ENCODE data around the gene TMEM17. TPM values are rescaled to one million over a fixed set of nuclear protein-coding genes. Genes with fewer than 3 reads are reported as not detected.
A peak's percentile ranks its signal among the peaks of the same experiment; 100 is the strongest.
"Not testable (repeated sequence)": the region's sequence is repeated elsewhere in the genome, so short reads cannot be mapped to it uniquely, and the experiment has no call there.

Gene TMEM17
- polyA plus RNA-seq, 12 donors: 1.4 to 2.6 (median 2.1) TPM; not detected in 2

DNA sequence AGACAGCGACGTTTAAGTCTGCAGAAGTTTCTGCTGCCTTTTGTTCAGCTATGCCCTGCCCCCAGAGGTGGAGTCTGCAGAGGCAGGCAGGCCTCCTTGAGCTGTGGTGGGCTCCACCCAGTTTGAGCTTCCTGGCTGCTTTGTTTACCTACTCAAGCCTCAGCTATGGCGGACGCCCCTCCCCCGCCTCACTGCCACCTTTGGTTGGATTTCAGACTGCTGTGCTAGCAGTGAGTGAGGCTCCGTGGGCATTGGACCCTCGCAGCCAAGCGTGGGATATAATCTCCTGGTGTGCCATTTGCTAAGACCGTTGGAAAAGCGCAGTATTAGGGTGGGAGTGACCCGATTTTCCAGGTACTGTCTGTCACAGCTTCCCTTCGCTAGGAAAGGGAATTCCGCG lies 15.1 kb upstream of the TMEM17 start:
- DNase-seq: not testable (repeated sequence)

- DNase-seq: no peak
Measured at GRCh38 chr2:62512384-62512783, 6.4 kb upstream of the TMEM17 start.

DNA sequence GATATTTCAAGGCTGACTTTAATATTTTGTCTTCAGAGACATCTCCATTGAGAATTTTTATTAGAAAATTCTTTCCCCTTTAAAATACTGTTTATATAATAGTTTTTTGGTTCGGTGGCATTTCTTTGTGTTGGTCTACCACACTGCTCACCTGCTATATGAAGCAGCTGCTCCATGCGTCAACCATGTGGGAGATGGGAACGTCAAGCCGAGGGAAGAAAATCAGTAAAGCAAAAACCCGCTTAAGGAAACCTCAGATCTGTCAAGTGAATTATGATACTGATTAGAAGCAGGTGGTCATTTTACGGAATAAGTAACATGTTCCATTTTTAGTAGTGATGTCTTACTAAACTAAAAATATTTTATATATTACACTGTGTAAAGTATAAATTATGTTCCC lies 5.6 kb upstream of the TMEM17 start:
- DNase-seq: no peak

GRCh38 chr2:62506421-62506750 lies 391 bp upstream of the TMEM17 start:
- no peak for DNase-seq

DNA sequence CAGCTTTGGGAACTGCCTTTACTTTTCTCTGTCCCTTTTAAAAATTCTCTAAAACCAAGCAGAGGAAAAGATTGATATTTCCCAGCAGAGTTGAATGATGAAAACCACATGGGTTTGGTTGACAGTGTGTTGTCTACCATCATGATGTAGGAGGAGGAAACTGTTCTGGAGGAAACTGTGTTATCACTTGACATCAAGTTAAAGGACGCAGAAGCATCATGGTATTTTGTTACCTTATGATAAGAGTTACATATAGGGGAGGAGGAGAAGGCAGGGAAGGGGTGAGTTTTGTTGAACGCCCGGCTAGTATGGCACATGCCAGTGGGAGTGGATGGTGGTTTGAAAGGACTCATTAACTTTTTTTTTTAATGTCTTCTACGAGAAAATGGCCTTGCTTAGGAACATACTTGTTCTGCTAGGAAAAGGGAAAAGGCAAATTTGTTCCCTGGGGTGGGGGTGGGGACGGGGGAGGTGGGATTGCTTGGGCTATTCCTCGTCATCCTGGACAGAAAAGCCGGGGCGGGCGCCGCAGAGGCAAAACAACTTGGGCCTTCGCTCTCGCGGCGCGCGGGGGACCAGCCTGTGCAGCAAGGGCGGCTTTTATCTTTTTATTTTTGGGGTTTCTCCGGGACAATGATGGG lies 766 bp downstream of the TMEM17 start:
- no peak for DNase-seq

DNA sequence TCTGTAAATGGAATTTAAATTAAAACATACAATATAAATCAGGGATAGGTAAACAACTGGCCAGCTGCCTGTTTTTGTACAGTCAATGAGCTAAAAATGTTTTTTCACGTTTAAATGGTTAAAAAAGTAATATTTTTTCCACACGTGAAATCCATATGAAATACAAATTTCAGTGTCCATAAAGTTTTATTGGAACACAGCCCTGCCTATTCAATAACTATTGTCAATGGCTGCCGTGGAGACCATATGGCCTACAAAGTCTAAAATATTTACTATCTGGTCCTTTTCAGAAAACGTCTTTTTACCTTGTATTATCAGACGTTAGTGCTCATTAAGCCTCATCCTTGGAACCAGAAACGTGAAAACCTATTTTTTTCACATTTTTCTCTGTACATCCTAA lies 1.3 kb downstream of the TMEM17 start:
- DNase-seq: no peak

- DNase-seq: no peak
Measured at GRCh38 chr2:62501794-62502500, 4.0 kb downstream of the TMEM17 start.

DNA sequence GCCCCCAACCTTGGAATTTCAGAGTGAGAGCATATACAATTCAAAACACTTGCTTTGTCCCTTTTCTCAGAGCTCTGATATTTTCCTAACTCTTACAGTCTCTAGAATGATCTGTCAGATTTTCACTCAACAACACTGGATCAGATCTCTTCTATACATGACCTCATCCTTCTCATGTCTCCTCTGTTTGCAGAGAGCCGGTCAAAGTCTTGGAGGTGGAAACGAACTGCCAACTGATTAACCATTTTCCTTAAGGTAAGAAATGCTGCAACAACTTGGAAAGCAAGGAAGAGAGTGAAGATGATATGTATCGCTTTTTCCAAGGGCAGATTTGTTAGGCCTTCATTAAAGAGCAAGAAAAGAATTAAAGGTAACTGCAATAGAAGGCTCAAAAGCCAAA lies 4.9 kb downstream of the TMEM17 start:
- DNase-seq: no peak

GRCh38 chr2:62499430-62500060 lies 6.5 kb downstream of the TMEM17 start:
- no peak for DNase-seq

GRCh38 chr2:62498739-62499138 lies 7.3 kb downstream of the TMEM17 start:
- no peak for DNase-seq

DNA sequence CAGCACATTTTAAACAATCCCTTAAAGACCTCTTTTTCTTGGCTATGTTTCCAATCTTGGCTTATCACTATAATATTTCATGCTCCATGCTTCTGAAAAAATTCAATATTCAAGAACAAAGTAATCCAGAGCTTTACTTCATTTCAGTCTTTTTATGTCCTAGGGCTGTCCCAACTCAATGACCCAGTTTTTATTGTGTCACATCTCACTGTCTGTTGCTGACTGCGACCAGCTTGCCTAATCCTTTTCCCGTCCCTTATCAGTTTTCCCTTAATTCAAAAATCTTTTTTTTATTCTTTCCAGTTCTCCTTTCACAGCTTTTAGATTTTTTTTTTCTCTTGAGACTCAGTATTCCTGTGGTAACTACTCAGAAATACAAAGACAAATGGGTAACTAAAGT lies 10.2 kb downstream of the TMEM17 start:
- DNase-seq: no peak

- no peak for DNase-seq
Measured at GRCh38 chr2:62492048-62492447, 13.9 kb downstream of the TMEM17 start.

- no peak for DNase-seq
Measured at GRCh38 chr2:62489702-62490101, 16.3 kb downstream of the TMEM17 start.

DNA sequence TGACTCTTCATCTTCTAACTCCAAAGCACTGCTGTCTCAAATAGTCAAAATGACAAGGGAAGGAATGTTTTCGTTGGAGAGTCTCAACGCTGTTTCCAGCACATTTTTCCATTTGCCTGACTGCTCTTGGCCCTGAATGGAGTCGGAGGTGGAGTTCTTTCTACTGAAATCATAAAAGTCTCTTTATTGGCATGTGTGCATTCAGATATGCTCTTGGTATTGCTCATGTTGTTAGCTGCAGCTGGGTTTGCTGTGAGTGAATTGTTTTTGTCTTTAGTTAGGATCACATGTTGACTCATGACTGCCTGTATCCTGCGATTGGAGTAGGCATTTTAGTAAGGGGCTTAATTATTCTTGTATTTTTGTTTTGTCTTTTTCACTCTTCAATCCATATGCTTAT lies 16.8 kb downstream of the TMEM17 start:
- DNase-seq: peak; percentile 84

GRCh38 chr2:62486439-62486765 lies 19.6 kb downstream of the TMEM17 start:
- no peak for DNase-seq

DNA sequence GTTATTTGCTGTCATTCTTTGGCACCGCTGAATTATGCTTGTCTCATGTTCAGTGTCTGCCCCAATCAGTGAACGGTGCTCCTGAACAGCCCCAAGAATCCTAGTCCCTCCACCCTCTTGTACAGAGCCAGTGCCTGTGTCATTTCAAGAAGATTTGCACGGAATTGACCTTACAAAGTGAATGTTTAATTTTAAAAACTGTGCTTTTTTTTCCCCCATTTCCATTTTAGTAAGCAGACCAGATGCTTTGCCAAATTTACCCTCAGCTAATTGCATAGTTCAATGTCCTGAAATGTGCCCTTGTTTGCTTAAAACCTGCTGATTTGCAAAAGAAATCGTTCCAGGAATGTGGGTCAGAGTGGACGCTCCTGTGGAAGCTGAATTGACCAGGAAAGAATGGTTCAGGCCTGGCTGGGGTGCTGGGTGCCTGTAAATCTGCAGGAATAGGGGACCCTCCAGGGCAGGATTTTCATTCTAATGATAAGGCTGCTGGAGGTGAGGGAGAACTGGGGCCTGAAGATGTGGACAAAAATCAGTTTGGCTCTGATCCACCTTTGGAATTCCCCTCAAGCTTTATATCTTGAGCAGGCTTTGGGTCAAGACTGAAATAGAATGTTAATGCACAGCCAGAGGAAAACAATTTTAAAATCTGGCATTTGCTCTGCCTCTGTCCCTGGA lies 20.1 kb downstream of the TMEM17 start:
- DNase-seq: peak; percentile 84

- DNase-seq: no peak
Measured at GRCh38 chr2:62482558-62483352, 23.2 kb downstream of the TMEM17 start.

- no peak for DNase-seq
Measured at GRCh38 chr2:62479917-62480316, 26.1 kb downstream of the TMEM17 start.

DNA sequence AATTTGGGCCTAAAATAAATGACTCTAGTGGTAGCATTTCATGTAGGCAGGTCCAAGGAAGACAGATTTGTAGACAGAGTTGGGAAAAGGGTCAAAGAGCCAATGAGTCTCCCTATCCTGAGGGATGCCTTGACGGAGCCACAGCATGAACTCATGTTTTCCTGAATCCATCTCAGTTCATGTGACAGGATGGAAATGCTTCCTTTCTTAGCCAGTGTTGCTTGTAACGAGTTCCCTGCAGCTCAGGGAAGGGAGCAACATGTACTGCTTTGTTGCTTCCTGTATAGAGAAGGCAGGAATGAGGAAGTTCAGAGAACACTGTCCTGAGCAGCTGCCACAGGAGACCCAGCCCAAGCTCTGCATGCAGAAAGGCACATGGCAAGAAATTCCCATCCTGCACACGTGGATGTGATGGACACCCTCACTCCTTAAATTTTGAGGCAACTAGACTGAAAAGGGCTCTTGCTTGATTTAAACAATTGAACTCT lies 27.9 kb downstream of the TMEM17 start:
- no peak for DNase-seq

GRCh38 chr2:62477573-62477972 lies 28.4 kb downstream of the TMEM17 start:
- no peak for DNase-seq

DNA sequence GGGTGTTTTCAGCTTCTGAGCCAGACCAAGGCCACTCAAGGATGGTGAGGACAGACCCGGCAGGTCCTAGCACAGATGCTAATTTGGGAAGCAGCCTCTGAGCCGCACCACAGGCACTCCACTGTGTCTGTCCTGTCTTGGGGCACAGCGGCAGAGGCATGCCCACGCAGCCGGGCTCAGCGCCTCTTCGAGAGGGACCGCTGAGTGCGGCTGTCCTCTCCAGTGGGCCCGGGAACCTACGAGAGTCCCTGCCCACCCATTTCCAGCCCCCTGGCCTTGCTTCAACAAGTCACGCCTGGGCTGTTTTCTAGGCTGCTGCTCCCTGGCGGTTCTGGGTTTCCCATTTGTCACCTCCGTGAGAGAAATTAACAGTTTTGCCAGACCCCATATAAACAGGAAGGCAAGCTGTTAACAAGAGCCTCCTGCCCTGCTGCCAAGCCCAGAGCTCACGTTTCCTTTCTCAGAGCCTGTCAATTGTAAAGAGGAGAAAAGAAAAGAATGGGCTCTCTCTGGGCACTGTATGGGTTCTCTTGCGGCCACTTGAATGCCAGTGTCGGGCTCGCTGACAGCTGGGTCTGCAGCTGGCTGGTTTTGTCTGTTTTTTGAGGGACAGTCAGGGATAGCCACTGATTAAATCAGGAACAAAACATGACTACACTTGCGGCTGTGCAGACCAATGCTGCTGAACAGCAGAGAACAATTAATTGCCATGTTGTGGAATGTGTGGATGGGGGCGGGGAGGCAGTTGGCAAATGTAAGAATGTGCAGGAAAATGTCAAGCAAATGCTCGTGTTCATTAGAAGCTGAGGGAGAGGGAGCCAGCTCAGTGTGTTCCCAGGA lies 30.6 kb downstream of the TMEM17 start:
- no peak for DNase-seq
